ENCODE measurements around the gene SF3B1.

SF3B1 gene

GRCh38 chr2:197340591-197340990 is 94.2 kb downstream of the SF3B1 start:
- no peak for DNase-seq (ENCODE audit: low read depth in 1 of 2, low spot score in 1 of 2)

Measured in activated T-helper 1 cell treated with anti-CD3 and anti-CD28 coated beads, Interleukin-2, amount 50 U/mL, for 16 hours (primary cell).